Esophagus squamous epithelium (tissue), 4 donors: ENCODE results near the gene SETBP1.

Experiments used
- CTCF ChIP-seq, 6 experiments: fragments of 450-650 bp in 4 of 6; fragments of 200-600 bp in 2 of 6; sonication (generic) in 2 of 6; IDR thresholded peaks; one replicate each; pipeline ENCODE4 v1.5.1; 2016 to 2019; ENCODE audit warnings: antibody characterized with exemption in 6 of 6, mild to moderate bottlenecking in 4 of 6, moderate library complexity in 4 of 6
- POLR2A ChIP-seq, 4 donors: fragments of 450-650 bp; IDR thresholded peaks; one replicate each; pipeline ENCODE4 v1.6.1; 2017; ENCODE audit warnings: antibody characterized with exemption in 4 of 4, mild to moderate bottlenecking in 4 of 4, moderate library complexity in 3 of 4

GRCh38 chr18:45106331-45106774, 425.7 kb downstream of the SETBP1 start:
- TF ChIP-seq CTCF (IDR thresholded peaks at IDR 0.05) (no peak), POLR2A (IDR thresholded peaks at IDR 0.05) (no peak)
